Thyroid gland (tissue), 4 donors: ENCODE data around the gene MRPL17.
"Not testable (repeated sequence)": the region's sequence is repeated elsewhere in the genome, so short reads cannot be mapped to it uniquely, and the experiment has no call there.

Experiments
- POLR2A ChIP-seq, 2 donors: fragments of 450-650 bp; IDR thresholded peaks; one replicate each; pipeline ENCODE4 v1.6.1; 2017; ENCODE audit warnings: antibody characterized with exemption in 2 of 2, mild to moderate bottlenecking in 2 of 2, moderate library complexity in 1 of 2
- TF ChIP-seq, protein P1 (sequence below), 6 experiments: fragments of 200-600 bp in 3 of 6; fragments of 450-650 bp in 3 of 6; sonication (generic) in 3 of 6; IDR thresholded peaks; one replicate each; pipeline ENCODE4 v1.5.1; 2016 to 2019; ENCODE audit warnings: antibody characterized with exemption in 6 of 6, mild to moderate bottlenecking in 2 of 6, inconsistent platforms in 1 of 6, moderate library complexity in 1 of 6

DNA sequence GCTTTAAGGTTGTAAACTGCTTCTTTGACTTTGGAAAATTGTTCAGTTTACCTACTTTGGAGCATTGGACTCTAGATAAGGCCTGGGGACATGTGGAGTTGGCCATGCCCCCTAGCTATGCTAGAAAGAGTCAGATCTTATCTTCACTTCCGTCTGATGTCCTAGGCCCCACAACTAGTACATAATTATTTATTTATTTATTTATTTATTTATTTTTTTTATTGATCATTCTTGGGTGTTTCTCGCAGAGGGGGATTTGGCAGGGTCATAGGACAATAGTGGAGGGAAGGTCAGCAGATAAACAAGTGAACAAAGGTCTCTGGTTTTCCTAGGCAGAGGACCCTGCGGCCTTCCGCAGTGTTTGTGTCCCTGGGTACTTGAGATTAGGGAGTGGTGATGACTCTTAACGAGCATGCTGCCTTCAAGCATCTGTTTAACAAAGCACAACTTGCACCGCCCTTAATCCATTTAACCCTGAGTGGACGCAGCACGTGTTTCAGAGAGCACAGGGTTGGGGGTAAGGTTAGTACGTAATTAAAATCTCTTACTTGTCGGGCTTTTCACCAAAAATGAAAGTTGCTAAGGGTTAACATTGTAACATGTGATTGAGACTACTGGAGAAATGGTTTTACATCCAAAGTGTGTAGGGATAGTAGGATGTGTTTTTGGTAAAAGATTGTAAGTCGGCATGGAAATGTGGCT is 7.4 kb upstream of the MRPL17 start:
- TF ChIP-seq, protein P1, sequence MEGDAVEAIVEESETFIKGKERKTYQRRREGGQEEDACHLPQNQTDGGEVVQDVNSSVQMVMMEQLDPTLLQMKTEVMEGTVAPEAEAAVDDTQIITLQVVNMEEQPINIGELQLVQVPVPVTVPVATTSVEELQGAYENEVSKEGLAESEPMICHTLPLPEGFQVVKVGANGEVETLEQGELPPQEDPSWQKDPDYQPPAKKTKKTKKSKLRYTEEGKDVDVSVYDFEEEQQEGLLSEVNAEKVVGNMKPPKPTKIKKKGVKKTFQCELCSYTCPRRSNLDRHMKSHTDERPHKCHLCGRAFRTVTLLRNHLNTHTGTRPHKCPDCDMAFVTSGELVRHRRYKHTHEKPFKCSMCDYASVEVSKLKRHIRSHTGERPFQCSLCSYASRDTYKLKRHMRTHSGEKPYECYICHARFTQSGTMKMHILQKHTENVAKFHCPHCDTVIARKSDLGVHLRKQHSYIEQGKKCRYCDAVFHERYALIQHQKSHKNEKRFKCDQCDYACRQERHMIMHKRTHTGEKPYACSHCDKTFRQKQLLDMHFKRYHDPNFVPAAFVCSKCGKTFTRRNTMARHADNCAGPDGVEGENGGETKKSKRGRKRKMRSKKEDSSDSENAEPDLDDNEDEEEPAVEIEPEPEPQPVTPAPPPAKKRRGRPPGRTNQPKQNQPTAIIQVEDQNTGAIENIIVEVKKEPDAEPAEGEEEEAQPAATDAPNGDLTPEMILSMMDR (IDR thresholded peaks at IDR 0.05), result not testable (repeated sequence)
- TF ChIP-seq POLR2A (IDR thresholded peaks at IDR 0.05), result not testable (repeated sequence)
